Epithelial cell of prostate (primary cell): ENCODE measurements around the gene SUZ12.
"Not testable (repeated sequence)": the region's sequence is repeated elsewhere in the genome, so short reads cannot be mapped to it uniquely, and the experiment has no call there.

Experiments
- DNase-seq: peaks from one replicate; pipeline ENCODE4 v3.0.0-alpha.2; 2011; ENCODE audit warnings: low read depth, low spot score
- H3K27ac ChIP-seq: fragments of 450-650 bp; 2 replicates; pipeline ENCODE4 v1.5.1; 2017; ENCODE audit warnings: mild to moderate bottlenecking

Gene SUZ12

DNA sequence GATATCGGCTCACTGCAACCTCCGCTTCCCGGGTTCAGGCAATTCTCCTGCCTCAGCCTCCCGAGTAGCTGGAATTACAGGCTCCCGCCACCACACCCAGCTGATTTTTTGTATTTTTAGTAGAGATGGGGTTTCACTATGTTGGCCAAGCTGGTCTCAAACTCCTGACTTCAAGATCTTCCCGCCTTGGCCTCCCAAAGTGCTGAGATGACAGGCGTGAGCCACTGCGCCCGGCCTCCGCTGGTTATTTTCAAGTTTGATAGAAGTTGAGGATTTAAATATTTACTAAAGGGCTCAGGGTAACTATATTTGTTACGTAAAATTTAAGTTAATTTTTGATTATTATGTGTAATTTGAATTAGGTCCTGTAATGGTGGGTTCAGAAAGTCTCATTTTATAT lies 5.1 kb downstream of the SUZ12 start:
- DNase-seq, H3K27ac ChIP-seq: not testable (repeated sequence)

DNA sequence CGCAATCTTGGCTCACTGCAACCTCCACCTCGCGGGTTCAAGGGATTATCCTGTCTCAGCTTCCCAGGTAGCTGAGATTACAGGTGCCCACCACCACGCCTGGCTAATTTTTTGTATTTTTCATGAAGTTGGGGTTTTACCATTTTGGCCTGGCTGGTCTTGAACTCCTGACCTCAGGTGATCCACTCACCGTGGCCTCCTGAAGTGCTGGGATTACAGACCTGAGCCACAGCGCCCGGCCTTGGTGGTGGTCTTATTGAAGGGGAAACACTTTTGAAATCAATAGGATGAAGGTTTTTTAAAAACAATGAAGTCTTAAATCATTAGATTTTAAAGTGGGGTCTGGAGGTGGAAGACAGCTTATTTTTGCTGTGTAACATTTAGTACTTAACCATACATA lies 5.6 kb downstream of the SUZ12 start:
- H3K27ac ChIP-seq, DNase-seq: not testable (repeated sequence)

GRCh38 chr17:31951953-31952352 lies 15.1 kb downstream of the SUZ12 start:
- H3K27ac ChIP-seq, DNase-seq: not testable (repeated sequence)

DNA sequence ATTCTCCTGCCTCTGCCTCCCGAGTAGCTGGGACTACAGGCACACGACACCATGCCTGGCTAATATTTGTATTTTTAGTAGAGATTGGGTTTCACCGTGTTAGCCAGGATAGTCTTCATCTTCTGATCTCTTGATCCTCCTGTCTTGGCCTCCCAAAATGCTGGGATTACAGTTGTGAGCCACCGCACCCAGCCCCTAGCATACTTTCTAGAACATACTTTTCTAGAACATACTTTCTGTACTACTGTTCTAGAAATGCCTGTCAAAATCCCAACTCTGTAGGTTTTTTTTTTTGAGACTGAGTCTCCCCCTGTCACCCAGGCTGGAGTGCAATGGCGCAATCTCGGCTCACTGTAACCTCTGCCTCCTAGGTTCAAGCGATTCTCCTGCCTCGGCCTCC lies 27.3 kb downstream of the SUZ12 start:
- not testable (repeated sequence) for DNase-seq, H3K27ac ChIP-seq

DNA sequence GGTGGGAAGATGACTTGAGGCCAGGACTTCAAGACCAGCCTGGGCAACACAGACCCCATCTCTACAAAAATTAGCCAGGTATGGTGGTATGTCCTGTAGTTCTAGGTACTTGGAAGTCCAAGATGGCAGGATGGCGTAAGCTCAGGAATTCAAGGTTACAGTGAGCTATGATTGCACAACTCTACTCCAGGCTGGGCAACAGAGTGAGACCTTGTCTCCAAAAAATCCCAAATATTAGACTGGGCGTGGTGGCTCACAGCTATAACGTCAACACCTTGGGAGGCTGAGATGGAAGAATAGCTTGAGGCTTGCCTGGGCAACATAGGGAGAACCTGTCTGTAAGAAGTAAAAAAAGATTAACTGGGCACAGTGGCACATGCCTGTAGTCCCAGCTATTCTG lies 30.8 kb downstream of the SUZ12 start:
- H3K27ac ChIP-seq = no peak overlapping the region
- DNase-seq = no peak

- DNase-seq, H3K27ac ChIP-seq: not testable (repeated sequence)
Observed at GRCh38 chr17:31970416-31970815, 33.6 kb downstream of the SUZ12 start.

GRCh38 chr17:31974269-31975071 lies 37.7 kb downstream of the SUZ12 start:
- not testable (repeated sequence) for DNase-seq
- peak overlapping the region; percentile 70 for H3K27ac ChIP-seq

- DNase-seq = not testable (repeated sequence)
- H3K27ac ChIP-seq = peak overlapping the region; percentile 70
Observed at GRCh38 chr17:31975391-31975790, 38.6 kb downstream of the SUZ12 start.

GRCh38 chr17:31991821-31992220 lies 55.0 kb downstream of the SUZ12 start:
- H3K27ac ChIP-seq, DNase-seq: not testable (repeated sequence)

DNA sequence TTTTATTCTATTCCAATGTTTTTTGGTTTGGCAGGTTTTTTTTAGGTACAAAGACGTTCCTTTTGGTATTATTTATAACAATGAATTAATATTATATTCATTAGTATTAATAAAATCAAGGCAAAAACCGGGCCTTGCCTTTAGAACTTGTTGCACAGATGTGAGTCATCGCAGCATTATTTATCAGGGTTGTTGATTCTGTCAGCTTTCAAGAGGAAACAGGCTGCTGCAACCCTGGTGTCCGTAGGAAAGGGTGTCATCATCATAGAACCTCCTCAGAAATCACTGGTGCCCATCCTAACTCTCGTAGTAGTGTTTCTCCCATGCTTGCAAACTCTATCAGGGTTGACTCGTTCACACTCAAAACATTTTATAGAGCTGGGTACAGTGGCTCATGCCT lies 60.2 kb downstream of the SUZ12 start:
- no peak overlapping the region for H3K27ac ChIP-seq
- DNase-seq = no peak

GRCh38 chr17:32006957-32007462 lies 70.2 kb downstream of the SUZ12 start, which contains the start of gene LRRC37B:
Gene LRRC37B, plus strand, starts transcription at chr17:32007383. Its CDS starts 14,010 bp downstream, at chr17:32021393.
- H3K27ac ChIP-seq = peak within 1 kb of the TSS; percentile 20
- no peak for DNase-seq

GRCh38 chr17:32007463-32008298 lies 70.9 kb downstream of the SUZ12 start:
- DNase-seq = no peak
- H3K27ac ChIP-seq = peak overlapping the region; percentile 20

GRCh38 chr17:32009262-32009542 lies 72.4 kb downstream of the SUZ12 start:
- DNase-seq = no peak
- no peak overlapping the region for H3K27ac ChIP-seq

DNA sequence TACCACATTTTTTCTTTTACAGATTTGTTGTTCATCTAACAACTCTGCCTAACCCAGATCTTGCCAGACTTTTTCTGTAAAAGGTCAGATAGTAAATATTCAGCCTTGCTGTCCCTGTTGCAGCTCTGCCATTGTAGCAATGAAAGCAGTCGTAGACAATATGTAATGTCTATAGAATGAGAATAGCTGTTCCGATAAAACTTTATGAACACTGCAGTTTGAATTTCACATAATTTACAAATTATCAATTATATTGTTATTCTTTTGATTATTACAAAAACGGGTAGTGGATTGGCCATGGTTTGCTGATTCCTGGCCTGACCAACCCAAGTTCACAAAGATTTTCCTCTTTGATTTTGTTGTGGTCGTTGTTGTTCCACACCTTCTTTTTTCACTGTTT lies 73.3 kb downstream of the SUZ12 start:
- no peak overlapping the region for H3K27ac ChIP-seq
- DNase-seq = no peak

DNA sequence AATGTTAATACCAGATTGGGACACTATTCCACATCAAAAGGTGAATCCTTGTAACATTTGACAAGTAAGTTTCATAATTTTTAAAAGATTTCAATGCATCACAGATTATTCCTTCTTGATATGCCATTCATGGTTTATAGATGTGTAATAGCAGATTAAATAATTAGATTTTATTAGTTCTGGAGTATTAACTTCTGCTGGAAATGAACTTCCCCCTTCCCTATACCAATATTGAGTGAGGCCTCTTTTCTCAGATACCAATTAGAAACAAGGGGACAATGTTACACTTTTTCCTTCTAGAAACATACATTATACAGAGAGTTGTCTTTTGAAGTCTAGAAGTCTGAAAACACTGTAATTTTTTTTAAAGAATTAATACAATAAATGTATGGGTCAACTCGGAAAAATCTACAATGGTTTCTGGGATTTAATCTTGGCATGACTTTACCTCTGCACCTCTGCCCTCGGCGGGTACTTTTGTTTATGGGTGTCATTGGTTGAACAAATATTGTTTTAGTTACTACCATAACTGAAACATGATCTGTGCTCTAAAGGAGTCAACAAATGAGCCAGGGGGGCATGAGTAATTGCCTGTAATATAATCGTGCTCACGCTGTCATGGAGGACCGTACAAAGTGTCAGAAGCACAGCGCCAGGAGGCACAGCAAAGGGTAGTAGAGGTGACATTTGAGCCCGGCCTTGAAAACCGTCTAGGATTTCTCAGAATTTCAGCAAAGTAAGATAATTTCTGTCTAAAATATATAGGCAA lies 78.6 kb downstream of the SUZ12 start:
- no peak overlapping the region for H3K27ac ChIP-seq
- no peak for DNase-seq

GRCh38 chr17:32016231-32016630 lies 79.4 kb downstream of the SUZ12 start:
- no peak overlapping the region for H3K27ac ChIP-seq
- DNase-seq = no peak

DNA sequence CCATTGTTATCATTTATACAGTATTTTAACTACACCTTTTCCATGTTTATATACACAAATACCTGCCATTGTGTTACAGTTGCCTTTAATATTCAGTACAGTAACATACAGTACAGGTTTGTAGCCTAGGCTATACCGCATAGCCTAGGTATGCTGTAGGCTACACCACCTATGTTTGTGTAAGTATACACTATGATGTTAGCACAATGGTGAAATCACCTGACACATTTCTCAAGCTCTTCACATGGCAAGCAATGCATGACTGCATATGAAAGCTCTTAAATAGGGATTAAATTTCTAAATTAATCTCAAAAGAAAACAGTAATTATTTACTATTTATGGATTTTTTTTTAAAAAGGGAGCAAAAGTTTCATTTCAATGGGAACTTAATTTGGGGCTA lies 82.4 kb downstream of the SUZ12 start:
- H3K27ac ChIP-seq = no peak overlapping the region
- no peak for DNase-seq

- DNase-seq = no peak
- H3K27ac ChIP-seq = no peak overlapping the region
Observed at GRCh38 chr17:32020943-32021614, 84.3 kb downstream of the SUZ12 start.

GRCh38 chr17:32021615-32021955 lies 84.8 kb downstream of the SUZ12 start:
- DNase-seq = no peak
- H3K27ac ChIP-seq = no peak overlapping the region

GRCh38 chr17:32022554-32022953 lies 85.7 kb downstream of the SUZ12 start:
- DNase-seq, H3K27ac ChIP-seq: not testable (repeated sequence)
